HL-60/S4 (cell line): ENCODE measurements around the gene SNAPC3.
"Not testable (repeated sequence)": the region's sequence is repeated elsewhere in the genome, so short reads cannot be mapped to it uniquely, and the experiment has no call there.

Experiments used
- in situ Hi-C: fragments of 300-500 bp; cut with MboI; formaldehyde crosslinking; loops from 2 replicates; pipeline ENCODE4 v1.14.3; 2022; ENCODE audit warnings: low sequenced_read_pairs

The SNAPC3 gene

DNA sequence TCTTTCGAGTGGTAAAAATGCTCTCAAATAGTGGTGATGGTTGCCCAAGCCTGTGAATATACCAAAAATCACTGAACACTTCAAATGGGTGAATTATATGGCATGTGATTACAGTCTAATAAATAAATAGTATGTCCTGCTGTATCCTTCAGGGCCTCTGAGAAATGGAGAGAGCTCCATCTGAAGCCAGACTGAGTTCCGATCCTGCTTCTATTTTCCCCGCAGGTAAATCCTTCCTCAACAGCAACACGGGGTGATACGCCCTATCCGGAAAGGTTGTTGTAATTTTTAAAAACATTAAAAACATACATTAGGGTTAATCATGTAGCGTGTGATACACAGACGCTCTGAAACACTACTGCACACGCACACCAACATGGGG is 695 bp upstream of the SNAPC3 start:
- in situ Hi-C loops = no loop called here

DNA sequence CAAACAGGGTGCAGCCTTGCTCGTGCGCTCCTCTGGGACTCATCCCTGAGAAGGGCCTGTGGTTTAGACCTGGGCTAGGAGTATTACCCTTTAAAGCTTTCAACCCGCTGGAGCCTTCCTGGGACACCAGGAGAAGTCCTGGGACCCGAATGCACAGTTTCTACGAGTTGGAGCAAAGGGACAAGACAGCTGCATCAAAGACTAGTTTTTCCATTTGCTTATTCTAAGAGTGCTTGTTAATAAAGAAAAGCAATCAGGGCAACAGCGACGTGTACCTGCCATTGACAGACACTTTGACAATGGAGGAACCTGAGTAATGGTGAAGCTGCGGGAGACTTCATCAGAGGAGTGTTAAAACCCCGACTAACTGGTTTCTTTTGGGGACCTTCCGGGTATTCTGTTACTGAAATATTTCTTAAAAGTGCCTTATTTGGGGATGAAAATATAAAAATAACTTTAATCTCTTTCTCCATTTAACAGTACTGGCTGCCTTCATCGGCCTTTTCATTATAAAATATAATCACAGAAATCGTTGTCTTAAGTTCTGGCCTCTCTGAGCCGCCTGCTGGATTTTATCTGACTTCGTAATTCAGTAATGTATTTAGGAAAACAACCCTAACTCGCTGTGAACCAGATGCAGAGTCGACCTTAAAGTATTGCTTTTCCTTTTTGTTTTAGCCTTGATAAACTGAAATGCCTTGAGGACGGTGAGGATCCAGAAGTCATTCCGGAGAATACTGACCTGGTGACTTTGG is 732 bp downstream of the SNAPC3 start:
- in situ Hi-C loops = no loop called here

DNA sequence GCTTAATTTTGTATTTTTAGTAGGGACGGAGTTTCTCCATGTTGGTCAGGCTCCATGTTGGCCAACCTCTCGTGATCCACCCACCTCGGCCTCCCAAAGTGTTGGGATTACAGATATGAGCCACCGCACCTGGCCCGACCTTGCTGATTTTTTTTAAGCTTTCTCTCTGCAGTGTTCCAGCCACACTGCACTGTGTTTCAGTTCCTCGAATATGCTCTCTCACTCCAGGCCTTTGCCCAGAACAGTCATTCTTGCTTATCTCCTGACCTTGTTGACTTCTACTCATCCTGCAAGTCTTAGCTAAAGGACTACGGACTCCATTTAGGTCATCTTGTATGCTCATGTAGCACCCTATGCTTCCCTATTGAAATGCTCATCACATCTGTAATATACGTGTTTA is 3.3 kb downstream of the SNAPC3 start:
- in situ Hi-C loops = no loop called here

DNA sequence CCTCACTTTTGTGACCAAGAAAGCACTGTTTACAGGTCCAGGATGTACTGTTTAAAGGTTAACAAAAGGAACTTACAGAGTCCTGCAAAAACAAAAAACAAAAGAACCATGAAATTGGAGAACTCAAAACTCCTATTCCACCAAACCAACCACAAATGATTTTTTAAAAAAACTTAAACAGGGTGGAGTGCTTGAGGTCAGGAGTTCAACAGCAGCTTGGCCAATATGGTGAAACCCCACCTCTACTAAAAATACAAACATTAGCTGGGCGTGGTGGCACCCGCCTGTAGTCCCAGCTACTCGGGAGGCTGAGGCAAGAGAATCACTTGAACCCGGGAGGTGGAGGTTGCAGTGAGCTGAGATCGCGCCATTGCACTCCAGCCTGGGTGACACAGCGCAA is 5.0 kb downstream of the SNAPC3 start:
- in situ Hi-C loops = not testable (repeated sequence)

DNA sequence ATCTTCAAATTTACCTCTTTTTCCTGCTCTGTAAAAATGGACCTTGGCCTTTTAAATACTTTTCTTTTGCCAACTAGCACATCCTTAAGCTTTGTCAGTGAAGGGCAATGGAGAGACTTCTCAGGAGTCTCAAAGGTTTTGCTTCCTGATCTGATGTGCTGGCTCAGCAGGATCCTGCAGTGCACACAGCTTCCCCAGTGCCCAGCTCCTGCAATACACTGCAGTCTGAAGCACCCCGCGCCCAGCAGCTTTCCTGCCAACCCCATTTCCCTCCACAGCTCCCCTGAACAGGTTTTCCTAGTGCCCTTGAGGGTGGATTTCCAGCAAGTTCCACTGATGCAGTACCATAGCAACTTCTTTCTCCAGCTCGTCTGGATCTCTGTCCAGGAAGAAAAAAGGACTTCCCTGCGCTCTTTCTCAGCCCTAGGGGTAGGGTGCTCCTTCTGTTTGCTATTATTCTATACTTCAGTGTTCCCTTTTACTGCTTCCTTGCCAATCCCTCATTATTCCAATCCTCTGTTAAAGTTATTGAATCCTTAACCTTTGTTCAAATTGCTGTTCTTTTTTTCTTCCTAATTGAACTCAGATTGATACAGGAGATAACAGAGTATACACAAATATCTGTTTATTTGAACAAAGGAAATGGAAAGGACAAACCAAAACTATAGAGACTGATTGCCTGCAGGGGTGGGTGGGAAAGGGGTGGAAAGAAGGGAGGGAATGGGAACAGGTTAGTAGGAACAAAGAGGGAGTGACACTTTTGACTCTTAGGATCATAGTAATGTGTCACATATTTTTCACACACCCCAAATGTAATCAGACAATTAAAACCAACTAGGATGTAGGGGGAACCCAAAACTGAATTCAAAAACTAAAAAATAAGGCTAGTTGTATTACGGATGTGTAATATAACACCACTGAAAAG is 8.5 kb downstream of the SNAPC3 start:
- in situ Hi-C loops = no loop called here

DNA sequence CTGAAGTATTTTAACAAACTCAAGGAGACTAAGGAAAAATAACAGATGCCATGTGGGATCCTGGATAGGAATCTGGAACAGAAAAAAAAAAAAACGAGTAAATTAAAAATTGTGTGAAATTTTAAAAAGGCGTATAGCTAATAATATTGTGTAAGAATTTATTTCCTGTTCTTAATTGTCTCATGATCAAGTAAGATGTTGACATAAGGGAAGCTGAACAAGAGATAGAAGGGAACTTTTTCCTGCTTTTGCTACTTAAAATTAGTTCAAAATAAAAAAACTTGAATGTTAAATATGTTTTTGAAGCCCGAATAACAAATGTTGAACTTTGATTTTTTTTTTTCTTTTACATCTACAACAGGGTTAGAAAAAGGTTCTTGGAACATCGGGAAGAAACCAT is 10.5 kb downstream of the SNAPC3 start:
- in situ Hi-C loops = no loop called here

DNA sequence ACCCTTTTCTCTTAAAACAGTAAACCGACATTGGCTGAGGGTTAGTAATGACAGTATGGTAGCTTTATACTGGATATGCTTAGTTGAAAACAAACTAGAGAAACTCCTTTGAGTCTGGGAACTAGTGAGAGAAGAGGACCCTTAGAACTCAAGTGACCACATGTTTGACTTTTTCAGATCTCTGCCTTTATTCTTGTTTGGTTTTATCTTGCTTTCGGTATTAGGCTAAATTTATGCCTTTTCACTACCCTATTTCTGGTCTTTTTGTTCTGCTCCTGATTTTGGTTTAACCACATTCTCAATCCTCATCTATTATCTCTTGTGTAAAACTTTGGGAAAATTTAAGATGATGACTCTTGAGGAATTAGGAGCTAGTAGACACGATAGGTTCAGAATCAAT is 11.0 kb downstream of the SNAPC3 start:
- in situ Hi-C loops = no loop called here

DNA sequence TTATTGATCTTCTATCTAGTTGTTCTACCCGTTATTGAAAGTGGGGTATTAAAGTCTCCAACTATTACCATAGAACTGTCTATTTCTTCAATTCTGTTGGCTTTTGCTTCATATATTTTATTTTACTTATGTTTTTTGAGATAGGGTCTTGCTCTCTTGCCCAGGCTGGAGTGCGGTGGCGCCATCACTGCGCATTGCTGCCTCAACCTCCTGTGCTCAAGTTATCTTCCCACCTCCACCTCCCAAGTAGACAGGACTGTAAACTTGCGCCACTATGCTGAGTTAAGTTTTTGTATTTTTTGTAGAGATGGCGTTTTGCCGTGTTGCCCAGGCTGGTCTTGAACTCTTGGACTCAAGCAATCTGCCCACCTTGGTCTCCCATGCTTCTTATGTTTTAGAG is 16.2 kb downstream of the SNAPC3 start:
- in situ Hi-C loops = no loop called here

DNA sequence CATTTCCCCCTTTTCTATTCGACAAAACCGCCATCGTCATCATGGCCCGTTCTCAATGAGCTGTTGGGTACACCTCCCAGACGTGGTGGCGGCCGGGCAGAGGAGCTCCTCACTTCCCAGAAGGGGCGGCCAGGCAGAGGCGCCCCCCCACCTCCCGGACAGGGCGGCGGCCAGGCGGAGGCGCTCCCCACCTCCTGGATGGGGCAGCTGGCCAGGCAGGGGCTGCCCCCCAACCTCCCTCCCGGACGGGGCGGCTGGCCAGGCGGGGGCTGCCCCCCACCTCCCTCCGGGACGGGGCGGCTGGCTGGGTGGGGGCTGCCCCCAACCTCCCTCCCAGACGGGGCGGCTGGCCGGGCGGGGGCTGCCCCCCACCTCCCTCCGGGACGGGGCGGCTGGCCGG is 19.2 kb downstream of the SNAPC3 start:
- in situ Hi-C loops = not testable (repeated sequence)

DNA sequence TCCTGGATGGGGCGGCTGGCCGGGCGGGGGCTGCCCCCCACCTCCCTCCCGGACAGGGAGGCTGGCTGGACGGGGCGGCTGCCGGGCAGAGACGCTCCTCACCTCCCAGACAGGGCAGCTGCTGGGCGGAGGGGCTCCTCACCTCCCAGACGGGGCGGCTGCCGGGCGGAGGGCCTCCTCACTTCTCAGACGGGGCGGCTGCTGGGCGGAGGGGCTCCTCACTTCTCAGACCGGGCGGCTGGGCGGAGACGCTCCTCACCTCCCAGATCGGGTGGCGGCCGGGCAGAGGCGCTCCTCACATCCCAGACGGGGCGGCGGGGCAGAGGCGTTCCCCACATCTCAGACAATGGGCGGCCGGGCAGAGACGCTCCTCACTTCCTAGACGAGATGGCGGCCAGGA is 19.6 kb downstream of the SNAPC3 start:
- in situ Hi-C loops = not testable (repeated sequence)

DNA sequence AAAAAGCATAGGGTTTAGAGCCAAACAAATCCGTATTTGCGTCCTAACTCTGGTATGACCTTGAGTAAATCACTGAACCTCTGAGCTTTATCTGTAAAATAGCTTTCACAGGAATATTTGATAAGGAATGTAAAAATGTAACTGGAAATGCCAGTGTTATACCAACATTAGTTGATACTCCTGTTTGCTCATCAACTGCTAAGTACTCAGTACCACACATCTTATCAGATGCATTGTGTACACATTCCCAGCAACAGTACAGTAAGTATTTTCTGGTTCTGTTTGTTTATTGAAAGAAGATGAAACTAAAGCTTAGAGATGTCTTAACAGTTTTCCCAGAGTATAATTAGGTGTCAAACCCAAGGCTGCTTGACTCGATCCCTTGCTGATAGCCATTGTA is 21.5 kb downstream of the SNAPC3 start:
- in situ Hi-C loops = no loop called here

DNA sequence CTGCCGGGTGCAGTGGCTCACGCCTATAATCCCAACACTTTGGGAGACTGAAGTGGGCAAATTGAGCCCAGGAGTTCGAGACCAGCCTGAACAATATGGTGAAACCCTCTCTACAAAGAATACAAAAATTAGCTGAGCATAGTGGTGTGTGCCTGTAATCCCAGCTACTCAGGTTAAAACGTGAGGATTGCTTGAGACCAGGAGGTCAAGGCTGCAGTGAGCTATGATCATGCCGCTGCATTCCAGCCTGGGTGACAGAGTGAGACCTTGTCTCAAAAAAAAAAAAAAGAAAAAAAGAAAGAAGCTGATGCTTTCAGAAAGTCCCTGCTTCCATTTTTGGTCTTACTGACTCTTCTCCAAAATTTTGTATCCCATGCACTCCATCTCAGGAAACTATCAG is 31.3 kb downstream of the SNAPC3 start:
- in situ Hi-C loops = no loop called here

DNA sequence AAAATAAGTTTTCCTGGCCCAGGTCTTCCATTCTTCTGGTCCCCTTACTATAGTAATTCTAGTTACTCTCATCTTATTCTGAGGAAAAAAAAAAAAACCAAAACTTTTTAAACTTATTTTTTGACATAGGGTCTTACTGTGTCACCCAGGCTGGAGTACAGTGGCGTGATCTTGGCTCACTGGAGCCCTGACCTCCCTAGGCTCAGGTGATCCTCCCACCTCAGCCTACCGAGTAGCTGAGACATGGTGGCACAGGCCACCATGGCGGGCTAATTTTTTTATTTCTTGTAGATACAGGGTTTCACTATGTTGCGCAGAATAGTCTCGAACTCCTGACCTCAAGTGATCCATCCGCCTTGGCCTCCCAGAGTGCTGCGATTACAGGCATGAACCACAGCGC is 38.4 kb downstream of the SNAPC3 start:
- in situ Hi-C loops = no loop called here

DNA sequence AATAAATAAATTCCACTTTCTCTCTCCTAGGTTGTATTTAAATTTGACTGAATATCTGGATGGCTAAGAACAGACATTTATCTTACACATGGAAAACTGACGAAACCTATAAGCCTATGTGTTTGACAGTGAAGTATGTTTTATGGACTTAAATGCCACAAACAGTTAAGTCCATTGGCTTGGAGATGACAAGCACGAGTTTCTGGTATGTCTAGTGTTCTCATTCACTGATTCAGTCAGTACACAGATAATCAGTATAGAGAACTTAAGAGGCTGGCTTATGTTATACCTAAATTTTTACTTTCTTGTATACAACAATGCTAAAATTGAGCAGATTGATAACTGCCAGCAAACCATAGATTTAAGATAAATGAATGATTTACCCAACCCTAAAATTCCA is 38.9 kb downstream of the SNAPC3 start:
- in situ Hi-C loops = no loop called here

DNA sequence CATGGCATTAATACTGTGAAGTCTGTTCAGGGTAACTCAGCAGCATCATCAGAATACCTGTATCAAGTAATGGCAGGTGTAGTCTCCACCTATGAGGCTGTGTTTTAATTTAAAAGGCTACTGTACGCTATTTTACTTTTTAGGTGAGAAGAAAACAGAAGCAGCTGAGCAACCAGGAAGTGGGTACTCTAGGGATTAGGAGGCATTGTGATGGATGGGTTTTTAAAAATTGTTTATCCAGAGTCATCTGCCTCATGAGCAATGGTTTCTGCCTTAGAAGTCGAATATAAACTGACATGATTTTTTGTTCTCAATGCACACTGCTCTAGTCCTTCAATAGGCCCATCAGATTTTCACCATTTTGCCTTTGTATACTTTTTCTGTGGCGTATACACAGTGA is 45.5 kb downstream of the SNAPC3 start:
- in situ Hi-C loops = no loop called here

DNA sequence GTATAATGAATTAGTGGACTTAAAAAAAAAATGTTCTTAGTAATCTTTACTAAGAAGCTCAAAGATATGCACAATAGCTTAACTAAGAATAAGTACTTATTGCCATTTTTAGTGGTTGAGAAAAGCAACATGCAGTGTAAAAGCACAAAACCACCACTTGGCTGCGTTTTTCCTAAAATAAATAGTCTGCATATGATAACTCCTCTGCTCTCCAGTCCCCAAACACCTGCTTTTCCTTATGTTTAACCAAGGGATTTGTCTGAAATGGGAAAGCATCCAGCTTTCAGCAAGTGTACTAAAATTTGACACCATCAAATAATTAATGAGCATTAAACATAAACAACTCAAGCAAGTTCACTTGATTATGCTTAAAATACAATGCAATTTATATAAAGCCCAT is 46.7 kb downstream of the SNAPC3 start:
- in situ Hi-C loops = no loop called here

DNA sequence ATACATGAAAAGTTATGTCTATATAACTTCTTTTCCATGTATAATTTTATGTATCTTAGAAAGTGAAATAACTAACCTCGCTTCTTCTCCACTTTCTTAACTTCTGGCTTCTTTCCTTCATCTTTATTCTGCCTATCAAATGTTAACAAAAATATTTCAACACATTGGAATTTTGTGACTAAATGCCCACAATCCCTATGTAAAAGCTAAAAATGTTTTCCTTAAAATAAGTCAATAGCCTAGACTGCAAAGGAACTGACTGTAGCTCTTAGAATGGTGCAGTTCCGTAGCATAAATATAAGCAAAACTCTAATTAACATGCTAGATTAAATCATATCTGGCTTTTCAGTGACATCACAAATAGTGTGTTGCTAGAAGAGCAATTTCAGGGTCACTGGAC is 47.2 kb downstream of the SNAPC3 start:
- in situ Hi-C loops = no loop called here

DNA sequence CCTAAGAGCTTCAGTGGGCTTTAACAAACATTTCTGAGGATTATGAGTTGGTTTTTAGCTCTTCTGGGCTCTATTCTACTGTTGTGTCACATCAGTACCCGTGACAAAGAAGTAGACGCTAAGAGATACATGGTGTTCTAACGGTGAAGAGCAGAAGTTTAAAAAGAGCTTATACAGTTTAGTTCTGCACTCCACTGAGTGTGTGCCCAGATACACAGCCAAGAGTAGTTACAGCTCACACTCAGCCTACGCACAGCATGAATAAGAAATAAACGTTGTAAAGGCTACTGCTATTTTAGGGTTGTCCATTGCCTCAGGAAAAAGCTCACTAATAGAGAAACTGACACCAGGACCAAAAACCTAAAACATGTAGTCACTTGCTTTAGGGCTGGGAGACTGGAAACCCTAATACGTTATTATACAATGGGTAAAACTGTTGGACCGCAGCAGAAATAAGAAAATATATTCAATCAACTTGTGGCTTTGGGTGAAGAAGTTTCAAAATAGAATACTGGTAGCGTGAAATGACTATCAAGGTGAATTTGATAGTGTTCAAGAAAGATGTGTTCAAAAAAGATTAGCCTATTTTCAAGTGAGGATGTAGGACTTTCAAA is 53.4 kb downstream of the SNAPC3 start:
- in situ Hi-C loops = no loop called here

DNA sequence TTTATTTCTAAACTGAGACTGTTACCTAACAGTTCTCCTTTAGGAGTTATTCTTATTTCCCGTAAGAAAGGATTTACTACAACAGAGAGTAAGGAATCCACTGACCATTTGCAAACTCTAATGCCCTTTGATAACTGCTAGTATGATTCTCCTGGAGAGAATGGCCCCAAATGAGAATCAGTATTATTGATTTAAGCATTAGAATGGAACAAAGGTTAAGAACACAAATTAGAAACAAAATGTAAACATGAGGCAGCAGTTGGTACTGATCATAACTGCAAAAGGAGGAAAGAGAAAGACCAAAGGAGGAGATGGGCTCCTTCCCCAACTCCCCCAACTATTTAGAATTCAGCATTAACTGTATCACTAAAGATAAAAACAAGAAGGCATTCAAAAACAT is 57.4 kb downstream of the SNAPC3 start:
- in situ Hi-C loops = no loop called here

DNA sequence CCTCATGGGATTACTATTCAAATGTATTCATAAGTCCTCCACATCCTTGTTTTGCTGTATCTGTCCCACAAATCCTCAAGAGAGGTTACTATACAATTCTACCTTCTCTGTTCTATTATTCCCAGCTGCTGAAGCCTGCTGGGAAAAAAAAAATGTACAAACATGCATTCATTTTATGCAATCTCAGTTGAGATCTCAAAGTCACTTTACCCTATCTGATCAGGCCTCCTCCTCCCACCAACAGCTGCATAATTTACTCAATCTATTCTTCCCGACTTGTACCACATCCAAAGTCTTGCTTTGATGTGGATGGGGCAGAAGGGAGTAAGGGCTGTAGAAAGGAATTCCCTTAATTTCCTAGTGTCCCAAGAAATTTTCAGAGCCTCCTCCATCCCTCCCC is 59.5 kb downstream of the SNAPC3 start:
- in situ Hi-C loops = no loop called here

DNA sequence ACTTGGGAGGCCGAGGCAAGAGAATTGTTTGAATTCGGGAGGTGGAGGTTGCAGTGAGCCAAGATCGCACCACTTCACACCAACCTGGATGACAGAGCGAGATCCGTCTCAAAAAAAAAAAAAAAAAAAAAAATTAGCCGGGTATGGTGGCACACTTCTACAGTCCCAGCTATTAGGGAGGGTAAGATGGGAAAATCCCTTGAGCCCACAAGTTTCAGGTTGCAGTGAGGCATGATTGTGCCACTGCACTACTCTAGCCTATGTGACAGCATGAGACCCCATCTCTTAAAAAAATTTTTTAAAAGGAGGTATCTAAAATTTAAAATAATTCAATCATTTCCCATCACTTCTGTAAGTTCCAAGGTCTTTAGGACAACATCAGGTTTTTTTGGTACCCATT is 62.1 kb downstream of the SNAPC3 start:
- in situ Hi-C loops = no loop called here
